HEK293 (cell line): ENCODE data around the gene FIS1.

ENCODE experiments used
- ZNF23 ChIP-seq: fragments of 450-650 bp; formaldehyde crosslinking; IDR thresholded peaks from 2 replicates; pipeline ENCODE4 v1.5.1; 2016; ENCODE audit warnings: missing biosample characterization, missing genetic modification characterization, borderline replicate concordance
- ZNF433 ChIP-seq: fragments of 450-650 bp; formaldehyde crosslinking; IDR thresholded peaks from 2 replicates; pipeline ENCODE4 v1.5.1; 2016; ENCODE audit warnings: missing biosample characterization, missing genetic modification characterization, low read depth
- ZNF596 ChIP-seq: fragments of 450-650 bp; IDR thresholded peaks from 2 replicates; pipeline ENCODE4 v1.5.0; 2018; ENCODE audit warnings: missing biosample characterization, mild to moderate bottlenecking, missing genetic modification characterization, moderate library complexity
- TF ChIP-seq, protein P1 (sequence below): fragments of 450-650 bp; formaldehyde crosslinking; IDR thresholded peaks from 2 replicates; pipeline ENCODE4 v1.5.1; 2016; ENCODE audit warnings: missing biosample characterization, missing genetic modification characterization
- TF ChIP-seq, protein P2 (sequence below): fragments of 450-650 bp; formaldehyde crosslinking; IDR thresholded peaks from 2 replicates; pipeline ENCODE4 v1.5.1; 2016; ENCODE audit warnings: missing biosample characterization, missing genetic modification characterization, low read depth
- TF ChIP-seq, protein P3 (sequence below): sonication (generic); formaldehyde crosslinking; IDR thresholded peaks from 2 replicates; pipeline ENCODE4 v1.8.1; 2022; ENCODE audit warnings: mild to moderate bottlenecking, moderate library complexity, missing genetic modification reagents
- TF ChIP-seq, protein P4 (sequence below): fragments of 450-650 bp; formaldehyde crosslinking; IDR thresholded peaks from 2 replicates; pipeline ENCODE4 v1.5.1; 2017; ENCODE audit warnings: missing biosample characterization, mild to moderate bottlenecking, missing genetic modification characterization, moderate library complexity

DNA sequence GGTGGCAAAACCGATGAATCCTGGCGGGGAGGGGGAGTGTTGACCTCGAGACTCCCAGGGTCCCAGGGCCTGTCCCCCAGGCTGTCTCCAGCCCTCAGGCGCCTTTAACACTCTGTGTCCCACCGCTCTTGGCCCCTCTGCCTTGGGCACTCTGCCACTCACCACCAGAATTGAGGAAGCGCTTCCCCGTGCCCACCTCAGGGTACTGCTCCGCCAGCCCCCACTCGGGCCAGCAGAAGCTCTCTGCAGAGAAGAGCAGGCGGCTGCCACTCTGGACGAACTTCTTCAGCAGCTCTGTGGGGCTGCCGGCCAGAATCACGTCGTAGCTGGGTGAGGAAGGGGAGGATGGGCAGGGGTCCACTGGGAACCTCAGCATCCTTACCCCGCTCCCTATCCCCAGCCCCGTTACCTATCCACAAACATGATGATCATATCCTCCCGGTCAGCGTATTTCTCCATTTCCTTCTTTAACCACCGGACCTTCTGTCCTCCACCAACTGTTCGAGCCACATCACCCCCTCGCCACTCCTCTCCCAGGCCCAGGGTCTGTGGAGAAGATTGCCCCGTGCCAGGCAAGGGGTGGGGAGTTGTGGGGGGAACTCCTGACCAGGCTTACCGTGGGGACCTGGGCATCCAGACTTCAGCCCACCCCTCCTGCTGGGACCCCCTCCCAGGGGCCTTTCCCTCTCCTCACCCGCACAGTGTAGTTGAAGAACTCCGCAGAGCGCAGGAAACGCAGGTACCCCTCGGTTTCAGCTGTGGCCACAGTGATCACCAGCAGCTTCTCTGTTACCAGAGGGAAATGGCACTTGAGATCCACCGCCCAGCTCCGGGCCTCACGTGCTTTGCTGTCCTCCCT, 28.7 kb downstream of the FIS1 start:
- TF ChIP-seq ZNF23 (tag by site-specific recombination) (no peak), ZNF596 (no peak), ZNF433 (tag by site-specific recombination) (no peak)
- TF ChIP-seq, protein P1, sequence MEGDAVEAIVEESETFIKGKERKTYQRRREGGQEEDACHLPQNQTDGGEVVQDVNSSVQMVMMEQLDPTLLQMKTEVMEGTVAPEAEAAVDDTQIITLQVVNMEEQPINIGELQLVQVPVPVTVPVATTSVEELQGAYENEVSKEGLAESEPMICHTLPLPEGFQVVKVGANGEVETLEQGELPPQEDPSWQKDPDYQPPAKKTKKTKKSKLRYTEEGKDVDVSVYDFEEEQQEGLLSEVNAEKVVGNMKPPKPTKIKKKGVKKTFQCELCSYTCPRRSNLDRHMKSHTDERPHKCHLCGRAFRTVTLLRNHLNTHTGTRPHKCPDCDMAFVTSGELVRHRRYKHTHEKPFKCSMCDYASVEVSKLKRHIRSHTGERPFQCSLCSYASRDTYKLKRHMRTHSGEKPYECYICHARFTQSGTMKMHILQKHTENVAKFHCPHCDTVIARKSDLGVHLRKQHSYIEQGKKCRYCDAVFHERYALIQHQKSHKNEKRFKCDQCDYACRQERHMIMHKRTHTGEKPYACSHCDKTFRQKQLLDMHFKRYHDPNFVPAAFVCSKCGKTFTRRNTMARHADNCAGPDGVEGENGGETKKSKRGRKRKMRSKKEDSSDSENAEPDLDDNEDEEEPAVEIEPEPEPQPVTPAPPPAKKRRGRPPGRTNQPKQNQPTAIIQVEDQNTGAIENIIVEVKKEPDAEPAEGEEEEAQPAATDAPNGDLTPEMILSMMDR: no peak
- TF ChIP-seq, protein P2, sequence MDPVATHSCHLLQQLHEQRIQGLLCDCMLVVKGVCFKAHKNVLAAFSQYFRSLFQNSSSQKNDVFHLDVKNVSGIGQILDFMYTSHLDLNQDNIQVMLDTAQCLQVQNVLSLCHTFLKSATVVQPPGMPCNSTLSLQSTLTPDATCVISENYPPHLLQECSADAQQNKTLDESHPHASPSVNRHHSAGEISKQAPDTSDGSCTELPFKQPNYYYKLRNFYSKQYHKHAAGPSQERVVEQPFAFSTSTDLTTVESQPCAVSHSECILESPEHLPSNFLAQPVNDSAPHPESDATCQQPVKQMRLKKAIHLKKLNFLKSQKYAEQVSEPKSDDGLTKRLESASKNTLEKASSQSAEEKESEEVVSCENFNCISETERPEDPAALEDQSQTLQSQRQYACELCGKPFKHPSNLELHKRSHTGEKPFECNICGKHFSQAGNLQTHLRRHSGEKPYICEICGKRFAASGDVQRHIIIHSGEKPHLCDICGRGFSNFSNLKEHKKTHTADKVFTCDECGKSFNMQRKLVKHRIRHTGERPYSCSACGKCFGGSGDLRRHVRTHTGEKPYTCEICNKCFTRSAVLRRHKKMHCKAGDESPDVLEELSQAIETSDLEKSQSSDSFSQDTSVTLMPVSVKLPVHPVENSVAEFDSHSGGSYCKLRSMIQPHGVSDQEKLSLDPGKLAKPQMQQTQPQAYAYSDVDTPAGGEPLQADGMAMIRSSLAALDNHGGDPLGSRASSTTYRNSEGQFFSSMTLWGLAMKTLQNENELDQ: no peak
- TF ChIP-seq, protein P3, sequence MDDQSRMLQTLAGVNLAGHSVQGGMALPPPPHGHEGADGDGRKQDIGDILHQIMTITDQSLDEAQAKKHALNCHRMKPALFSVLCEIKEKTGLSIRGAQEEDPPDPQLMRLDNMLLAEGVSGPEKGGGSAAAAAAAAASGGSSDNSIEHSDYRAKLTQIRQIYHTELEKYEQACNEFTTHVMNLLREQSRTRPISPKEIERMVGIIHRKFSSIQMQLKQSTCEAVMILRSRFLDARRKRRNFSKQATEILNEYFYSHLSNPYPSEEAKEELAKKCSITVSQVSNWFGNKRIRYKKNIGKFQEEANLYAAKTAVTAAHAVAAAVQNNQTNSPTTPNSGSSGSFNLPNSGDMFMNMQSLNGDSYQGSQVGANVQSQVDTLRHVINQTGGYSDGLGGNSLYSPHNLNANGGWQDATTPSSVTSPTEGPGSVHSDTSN: no peak
- TF ChIP-seq, protein P4, sequence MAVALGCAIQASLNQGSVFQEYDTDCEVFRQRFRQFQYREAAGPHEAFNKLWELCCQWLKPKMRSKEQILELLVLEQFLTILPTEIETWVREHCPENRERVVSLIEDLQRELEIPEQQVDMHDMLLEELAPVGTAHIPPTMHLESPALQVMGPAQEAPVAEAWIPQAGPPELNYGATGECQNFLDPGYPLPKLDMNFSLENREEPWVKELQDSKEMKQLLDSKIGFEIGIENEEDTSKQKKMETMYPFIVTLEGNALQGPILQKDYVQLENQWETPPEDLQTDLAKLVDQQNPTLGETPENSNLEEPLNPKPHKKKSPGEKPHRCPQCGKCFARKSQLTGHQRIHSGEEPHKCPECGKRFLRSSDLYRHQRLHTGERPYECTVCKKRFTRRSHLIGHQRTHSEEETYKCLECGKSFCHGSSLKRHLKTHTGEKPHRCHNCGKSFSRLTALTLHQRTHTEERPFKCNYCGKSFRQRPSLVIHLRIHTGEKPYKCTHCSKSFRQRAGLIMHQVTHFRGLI: no peak
